Thyroid gland (tissue), 4 donors: Measurements from ENCODE around the gene PTPRN.

ENCODE experiments used
- POLR2A ChIP-seq, 2 donors: fragments of 450-650 bp; IDR thresholded peaks; one replicate each; pipeline ENCODE4 v1.6.1; 2017; ENCODE audit warnings: antibody characterized with exemption in 2 of 2, mild to moderate bottlenecking in 2 of 2, moderate library complexity in 1 of 2
- TF ChIP-seq, protein P1 (sequence below), 6 experiments: fragments of 200-600 bp in 3 of 6; fragments of 450-650 bp in 3 of 6; sonication (generic) in 3 of 6; IDR thresholded peaks; one replicate each; pipeline ENCODE4 v1.5.1; 2016 to 2019; ENCODE audit warnings: antibody characterized with exemption in 6 of 6, mild to moderate bottlenecking in 2 of 6, inconsistent platforms in 1 of 6, moderate library complexity in 1 of 6

DNA sequence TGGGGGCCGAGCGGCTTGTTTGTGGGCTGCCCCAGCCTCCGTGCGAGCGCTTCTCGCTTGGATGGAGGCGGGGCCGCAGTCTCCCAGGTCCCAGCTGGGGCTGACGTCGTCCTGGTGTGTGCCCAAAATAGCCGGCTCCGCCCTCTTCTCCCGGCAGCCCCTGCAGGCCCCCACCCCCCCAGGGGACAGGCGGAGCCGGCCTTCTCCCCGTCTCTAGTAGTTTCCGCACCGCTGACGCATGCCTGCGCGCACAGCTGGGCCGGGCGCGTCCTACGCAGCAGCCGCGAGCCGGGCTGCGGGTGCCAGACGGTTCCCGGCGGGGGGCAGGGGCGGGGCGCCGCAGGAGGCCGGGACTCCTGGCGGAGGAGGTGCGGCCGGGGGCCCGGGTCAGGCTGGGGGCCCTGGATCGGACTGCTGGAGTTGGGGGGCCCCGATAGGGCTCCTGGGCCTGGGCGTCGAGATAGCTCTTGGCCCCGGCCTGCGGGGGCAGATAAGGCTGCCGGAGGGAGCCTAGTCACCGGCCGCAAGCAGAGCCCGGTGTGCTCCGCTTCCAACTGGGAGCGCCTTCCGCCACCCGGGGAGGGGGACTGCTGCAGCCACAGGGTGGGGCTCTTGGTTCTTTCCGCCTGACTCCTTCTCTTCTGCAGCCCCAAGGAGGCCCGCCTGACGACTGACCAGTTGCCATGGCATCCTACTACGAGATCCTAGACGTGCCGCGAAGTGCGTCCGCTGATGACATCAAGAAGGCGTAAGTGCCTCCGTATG is 29.9 kb downstream of the PTPRN start, which contains the start of gene DNAJB2:
- peak in 1 of 2 donors; percentile 97 for TF ChIP-seq POLR2A (IDR thresholded peaks at IDR 0.05)
- TF ChIP-seq, protein P1, sequence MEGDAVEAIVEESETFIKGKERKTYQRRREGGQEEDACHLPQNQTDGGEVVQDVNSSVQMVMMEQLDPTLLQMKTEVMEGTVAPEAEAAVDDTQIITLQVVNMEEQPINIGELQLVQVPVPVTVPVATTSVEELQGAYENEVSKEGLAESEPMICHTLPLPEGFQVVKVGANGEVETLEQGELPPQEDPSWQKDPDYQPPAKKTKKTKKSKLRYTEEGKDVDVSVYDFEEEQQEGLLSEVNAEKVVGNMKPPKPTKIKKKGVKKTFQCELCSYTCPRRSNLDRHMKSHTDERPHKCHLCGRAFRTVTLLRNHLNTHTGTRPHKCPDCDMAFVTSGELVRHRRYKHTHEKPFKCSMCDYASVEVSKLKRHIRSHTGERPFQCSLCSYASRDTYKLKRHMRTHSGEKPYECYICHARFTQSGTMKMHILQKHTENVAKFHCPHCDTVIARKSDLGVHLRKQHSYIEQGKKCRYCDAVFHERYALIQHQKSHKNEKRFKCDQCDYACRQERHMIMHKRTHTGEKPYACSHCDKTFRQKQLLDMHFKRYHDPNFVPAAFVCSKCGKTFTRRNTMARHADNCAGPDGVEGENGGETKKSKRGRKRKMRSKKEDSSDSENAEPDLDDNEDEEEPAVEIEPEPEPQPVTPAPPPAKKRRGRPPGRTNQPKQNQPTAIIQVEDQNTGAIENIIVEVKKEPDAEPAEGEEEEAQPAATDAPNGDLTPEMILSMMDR (IDR thresholded peaks at IDR 0.05): no peak
